Activated CD8-positive, alpha-beta T cell treated with anti-CD3 and anti-CD28 coated beads for 36 hours (primary cell): ENCODE data around the gene FOXP4. TPM values are rescaled to one million over a fixed set of nuclear protein-coding genes. Genes with fewer than 3 reads are reported as not detected.

Source experiments
- ATAC-seq: fragments of 200-7000 bp; cut with Tn5 transposase; one replicate; pipeline ENCODE4 v1.10.0; 2021; ENCODE audit warnings: mild to moderate bottlenecking, moderate library complexity
- CTCF ChIA-PET: fragments of 350-600 bp; sonication (Branson Sonifier 250); formaldehyde crosslinking; loops from one replicate; lab custom pipeline; 2021; ENCODE audit warnings: antibody characterized with exemption; lab: Charles Lee
- POLR2A ChIA-PET: fragments of 350-600 bp; sonication (Branson Sonifier 250); formaldehyde crosslinking; loops from one replicate; lab custom pipeline; 2021; ENCODE audit warnings: antibody characterized with exemption; lab: Charles Lee
- DNase-seq: peaks from one replicate; pipeline ENCODE4 v3.0.0-alpha.2; 2020
- H3K27ac Mint-ChIP-seq: one replicate; pipeline ENCODE4 v1.8.0; 2021; ENCODE audit warnings: mild to moderate bottlenecking, mixed read lengths
- H3K27me3 Mint-ChIP-seq: one replicate; pipeline ENCODE4 v1.8.0; 2021; ENCODE audit warnings: mixed read lengths
- H3K36me3 Mint-ChIP-seq: one replicate; pipeline ENCODE4 v1.8.0; 2021; ENCODE audit warnings: low read depth, mixed read lengths
- H3K4me1 Mint-ChIP-seq: one replicate; pipeline ENCODE4 v1.8.0; 2021; ENCODE audit warnings: low read depth, mixed read lengths
- H3K4me3 Mint-ChIP-seq: one replicate; pipeline ENCODE4 v1.8.0; 2021; ENCODE audit warnings: mild to moderate bottlenecking, moderate library complexity, mixed read lengths
- H3K9me3 Mint-ChIP-seq: one replicate; pipeline ENCODE4 v1.8.0; 2021; ENCODE audit warnings: mixed read lengths
- CTCF ChIP-seq: fragments of 200-600 bp; IDR thresholded peaks from one replicate; pipeline ENCODE4 v1.8.0; 2022; ENCODE audit warnings: antibody characterized with exemption, mild to moderate bottlenecking
- intact Hi-C: fragments of 100-400 bp; cut with micrococcal nuclease; formaldehyde crosslinking; loops from one replicate; pipeline ENCODE4 v1.10.0; 2022
- total RNA-seq, 2 experiments: library from RNA; stranded (reverse); gene quantifications; one replicate each; pipeline ENCODE4 v1.2.3, GENCODE V29; 2021

The FOXP4 gene
- total RNA-seq, 2 experiments from 2014 or later: 11.0 to 11.8 TPM

GRCh38 chr6:41591122-41591521 is 44.9 kb downstream of the FOXP4 start:
- intact Hi-C loops: loop anchor here (2.0 to 5.0 kb wide), 2 partner anchors 129 to 222 kb away; no protein-coding TSS in a partner anchor
- H3K27me3 Mint-ChIP-seq: no peaks in the 10 kb centered on the region
- no peaks in the 10 kb centered on the region for H3K9me3 Mint-ChIP-seq
- no peak for ATAC-seq
- DNase-seq: no peak
- H3K36me3 Mint-ChIP-seq: peaks cover 3% of the 10 kb centered on the region
- POLR2A ChIA-PET: no interaction called here
- H3K4me1 Mint-ChIP-seq: peaks cover 2% of the 10 kb centered on the region
- no peak for TF ChIP-seq CTCF
- H3K27ac Mint-ChIP-seq: no peak overlapping the region
- CTCF ChIA-PET: interaction anchor here (0.7 to 2.7 kb wide), 9 partner anchors 12 to 222 kb away, joined by 3 to 22 read pairs (median 4); no protein-coding TSS in a partner anchor
- no peak overlapping the region for H3K4me3 Mint-ChIP-seq

GRCh38 chr6:41591859-41592502 is 45.8 kb downstream of the FOXP4 start:
- DNase-seq (peak; percentile 85), ATAC-seq (peak; percentile 97)
- Mint-ChIP-seq H3K4me1 (peaks cover 2% of the 10 kb centered on the region), H3K27me3 (no peaks in the 10 kb centered on the region), H3K27ac (no peak overlapping the region), H3K4me3 (no peak overlapping the region), H3K9me3 (no peaks in the 10 kb centered on the region), H3K36me3 (peaks cover 3% of the 10 kb centered on the region)
- ChIA-PET POLR2A (no interaction called here), CTCF (interaction anchor here (0.7 to 2.7 kb wide), 12 partner anchors 8 to 226 kb away, joined by 3 to 22 read pairs (median 4); no protein-coding TSS in a partner anchor)
- peak; percentile 90 for TF ChIP-seq CTCF
- intact Hi-C loops: loop anchor here (1.0 to 5.0 kb wide), 3 partner anchors 130 to 223 kb away; no protein-coding TSS in a partner anchor

GRCh38 chr6:41593406-41593805 is 47.2 kb downstream of the FOXP4 start:
- no peak overlapping the region for H3K27ac Mint-ChIP-seq
- ChIA-PET POLR2A (no interaction called here), CTCF (interaction anchor here (1.1 to 5.1 kb wide), 5 partner anchors 9 to 226 kb away, joined by 3 to 31 read pairs (median 4); no protein-coding TSS in a partner anchor)
- peaks cover 3% of the 10 kb centered on the region for H3K36me3 Mint-ChIP-seq
- no peak overlapping the region for H3K4me3 Mint-ChIP-seq
- intact Hi-C loops: loop anchor here (5.0 kb wide), 1 partner anchor 131 kb away; no protein-coding TSS in a partner anchor
- no peak for DNase-seq
- ATAC-seq: no peak
- no peaks in the 10 kb centered on the region for H3K9me3 Mint-ChIP-seq
- TF ChIP-seq CTCF: no peak
- H3K27me3 Mint-ChIP-seq: no peaks in the 10 kb centered on the region
- peaks cover 2% of the 10 kb centered on the region for H3K4me1 Mint-ChIP-seq

GRCh38 chr6:41593839-41594238 is 47.7 kb downstream of the FOXP4 start:
- intact Hi-C loops: loop anchor here (5.0 kb wide), 1 partner anchor 132 kb away; no protein-coding TSS in a partner anchor
- no peak overlapping the region for H3K27ac Mint-ChIP-seq
- TF ChIP-seq CTCF: no peak
- ChIA-PET CTCF (interaction anchor here (1.1 to 5.1 kb wide), 5 partner anchors 9 to 226 kb away, joined by 4 to 31 read pairs (median 7); no protein-coding TSS in a partner anchor), POLR2A (no interaction called here)
- H3K9me3 Mint-ChIP-seq: no peaks in the 10 kb centered on the region
- no peak for ATAC-seq
- DNase-seq: no peak
- H3K4me1 Mint-ChIP-seq: peaks cover 2% of the 10 kb centered on the region
- no peaks in the 10 kb centered on the region for H3K27me3 Mint-ChIP-seq
- H3K36me3 Mint-ChIP-seq: peaks cover 3% of the 10 kb centered on the region
- no peak overlapping the region for H3K4me3 Mint-ChIP-seq

- Mint-ChIP-seq H3K27me3 (no peaks in the 10 kb centered on the region), H3K9me3 (no peaks in the 10 kb centered on the region), H3K4me3 (no peak overlapping the region), H3K4me1 (peaks cover 2% of the 10 kb centered on the region), H3K36me3 (peaks cover 3% of the 10 kb centered on the region), H3K27ac (no peak overlapping the region)
- DNase-seq (no peak), ATAC-seq (no peak)
- intact Hi-C loops: loop anchor here (5.0 kb wide), 1 partner anchor 132 kb away; no protein-coding TSS in a partner anchor
- CTCF ChIA-PET: interaction anchor here (0.9 to 5.1 kb wide), 6 partner anchors 8 to 226 kb away, joined by 3 to 31 read pairs (median 6); no protein-coding TSS in a partner anchor
- no peak for TF ChIP-seq CTCF
- POLR2A ChIA-PET: no interaction called here
These were observed 48.1 kb downstream of the FOXP4 start for GRCh38 chr6:41594326-41594725.
